WTC11 (cell line): ENCODE results near the gene CACNA1B. TPM values are rescaled to one million over a fixed set of nuclear protein-coding genes. Genes with fewer than 3 reads are reported as not detected.

Experiments
- ATAC-seq: fragments of 200-7000 bp; cut with Tn5 transposase; 2 replicates; pipeline ENCODE4 v1.10.0; 2021; ENCODE audit warnings: mild to moderate bottlenecking, moderate library complexity
- CTCF ChIA-PET: fragments of 300-600 bp; sonication (Branson Sonifier 250); formaldehyde crosslinking; loops from one replicate; lab custom pipeline; 2021; ENCODE audit warnings: antibody characterized with exemption; lab: Charles Lee
- POLR2A ChIA-PET: fragments of 350-600 bp; sonication (Branson Sonifier 250); formaldehyde crosslinking; loops from one replicate; lab custom pipeline; 2021; ENCODE audit warnings: antibody characterized with exemption; lab: Charles Lee
- DNase-seq: peaks from one replicate; pipeline ENCODE4 v3.0.0; 2021; ENCODE audit warnings: low spot score
- H3K27ac Mint-ChIP-seq: 2 replicates; pipeline ENCODE4 v1.8.0; 2021; ENCODE audit warnings: mixed read lengths
- H3K27me3 Mint-ChIP-seq: 2 replicates; pipeline ENCODE4 v1.8.0; 2021; ENCODE audit warnings: low read depth, mild to moderate bottlenecking, moderate library complexity, mixed read lengths
- H3K36me3 Mint-ChIP-seq: 2 replicates; pipeline ENCODE4 v1.8.0; 2021; ENCODE audit warnings: mixed read lengths
- H3K4me1 Mint-ChIP-seq: 2 replicates; pipeline ENCODE4 v1.8.0; 2022; ENCODE audit warnings: mixed read lengths
- H3K4me3 Mint-ChIP-seq: 2 replicates; pipeline ENCODE4 v1.8.0; 2021; ENCODE audit warnings: mild to moderate bottlenecking, moderate library complexity, mixed read lengths
- H3K9me3 Mint-ChIP-seq: 2 replicates; pipeline ENCODE4 v1.8.0; 2021; ENCODE audit warnings: mixed read lengths
- AFF4 ChIP-seq: sonication (generic); formaldehyde crosslinking; IDR thresholded peaks from 2 replicates; pipeline ENCODE4 v1.8.1; 2023; ENCODE audit warnings: mild to moderate bottlenecking, missing genetic modification reagents, borderline replicate concordance
- ATF1 ChIP-seq: sonication (generic); formaldehyde crosslinking; IDR thresholded peaks from 2 replicates; pipeline ENCODE4 v1.8.1; 2023; ENCODE audit warnings: mild to moderate bottlenecking, moderate library complexity, missing genetic modification reagents
- CREB1 ChIP-seq: sonication (generic); formaldehyde crosslinking; IDR thresholded peaks from 2 replicates; pipeline ENCODE4 v1.8.0; 2023; ENCODE audit warnings: mild to moderate bottlenecking, missing genetic modification reagents
- CTCF ChIP-seq: fragments of 200-600 bp; IDR thresholded peaks from 2 replicates; pipeline ENCODE4 v1.8.0; 2022; ENCODE audit warnings: antibody characterized with exemption
- ETV6 ChIP-seq: sonication (generic); formaldehyde crosslinking; IDR thresholded peaks from 2 replicates; pipeline ENCODE4 v1.8.1; 2022; ENCODE audit warnings: mild to moderate bottlenecking, missing genetic modification reagents
- FOXP4 ChIP-seq: sonication (generic); formaldehyde crosslinking; IDR thresholded peaks from 2 replicates; pipeline ENCODE4 v1.8.0; 2022; ENCODE audit warnings: mild to moderate bottlenecking, missing genetic modification reagents
- GTF2I ChIP-seq: fragments of 250-450 bp; sonication (Bioruptor Pico); conservative IDR thresholded peaks from 2 replicates; pipeline ENCODE4 v1.4.0; 2021; ENCODE audit warnings: mild to moderate bottlenecking
- HMGA2 ChIP-seq: fragments of 250-450 bp; sonication (Bioruptor Pico); IDR thresholded peaks from 2 replicates; pipeline ENCODE4 v1.4.0; 2021; ENCODE audit warnings: mild to moderate bottlenecking, moderate library complexity
- KAT7 ChIP-seq: sonication (generic); formaldehyde crosslinking; IDR thresholded peaks from 2 replicates; pipeline ENCODE4 v1.8.1; 2023; ENCODE audit warnings: missing genetic modification reagents, mild to moderate bottlenecking, borderline replicate concordance
- MYBL2 ChIP-seq: sonication (generic); formaldehyde crosslinking; IDR thresholded peaks from 2 replicates; pipeline ENCODE4 v1.8.1; 2023; ENCODE audit warnings: mild to moderate bottlenecking, moderate library complexity, missing genetic modification reagents
- NFE2L1 ChIP-seq: sonication (generic); formaldehyde crosslinking; IDR thresholded peaks from 2 replicates; pipeline ENCODE4 v1.8.1; 2023; ENCODE audit warnings: missing genetic modification reagents
- NR1H2 ChIP-seq: sonication (generic); formaldehyde crosslinking; IDR thresholded peaks from 2 replicates; pipeline ENCODE4 v1.9.0; 2021; ENCODE audit warnings: mild to moderate bottlenecking, moderate library complexity, missing genetic modification reagents
- PREB ChIP-seq: sonication (generic); formaldehyde crosslinking; IDR thresholded peaks from 2 replicates; pipeline ENCODE4 v1.8.1; 2022; ENCODE audit warnings: mild to moderate bottlenecking, missing genetic modification reagents, moderate library complexity, borderline replicate concordance
- RELA ChIP-seq: sonication (generic); formaldehyde crosslinking; IDR thresholded peaks from 2 replicates; pipeline ENCODE4 v1.8.1; 2022; ENCODE audit warnings: missing genetic modification reagents, mild to moderate bottlenecking, borderline replicate concordance
- TCF7 ChIP-seq: sonication (generic); formaldehyde crosslinking; IDR thresholded peaks from 2 replicates; pipeline ENCODE4 v1.8.0; 2022; ENCODE audit warnings: mild to moderate bottlenecking, low read depth, missing genetic modification reagents, moderate library complexity
- ZMAT4 ChIP-seq: fragments of 250-450 bp; sonication (Bioruptor Pico); IDR thresholded peaks from 2 replicates; pipeline ENCODE4 v1.9.0; 2021; ENCODE audit warnings: mild to moderate bottlenecking
- ZNF121 ChIP-seq: sonication (generic); formaldehyde crosslinking; IDR thresholded peaks from 2 replicates; pipeline ENCODE4 v1.8.0; 2023; ENCODE audit warnings: missing genetic modification reagents
- ZNF671 ChIP-seq: fragments of 250-450 bp; sonication (Bioruptor Pico); IDR thresholded peaks from 2 replicates; pipeline ENCODE4 v1.8.0; 2021; ENCODE audit warnings: mild to moderate bottlenecking
- total RNA-seq: library from RNA; stranded (reverse); gene quantifications from 3 replicates; pipeline ENCODE4 v1.2.3, GENCODE V29; 2021

CACNA1B gene
- total RNA-seq, 1 experiment from 2014 or later: 8.4 TPM

- Mint-ChIP-seq H3K27me3 (peaks cover 9% of the 10 kb centered on the region), H3K4me3 (no peak overlapping the region), H3K4me1 (no peaks in the 10 kb centered on the region), H3K36me3 (0 out of 2 replicates have a peak, but pooled peaks cover 8% of the 10 kb centered on the region), H3K9me3 (no peaks in the 10 kb centered on the region), H3K27ac (no peak overlapping the region)
- no peak for ATAC-seq
- DNase-seq: no peak
- ChIA-PET POLR2A (no interaction called here), CTCF (interaction anchor here (0.8 kb wide), 1 partner anchor 370 kb away, joined by 3 read pairs; no protein-coding TSS in a partner anchor)
- no peak for TF ChIP-seq AFF4 (CRISPR knock-in tag)
- no peak for TF ChIP-seq NFE2L1 (CRISPR knock-in tag)
- TF ChIP-seq FOXP4 (CRISPR knock-in tag): no peak
- TF ChIP-seq PREB (CRISPR knock-in tag): no peak
Observed at GRCh38 chr9:137880976-137881530, 3.5 kb downstream of the CACNA1B start.

- DNase-seq (no peak), ATAC-seq (no peak)
- peaks cover 2% of the 10 kb centered on the region for H3K27me3 Mint-ChIP-seq
- peaks cover 11% of the 10 kb centered on the region; the same call in 1 of the 2 replicates for H3K36me3 Mint-ChIP-seq
- no peaks in the 10 kb centered on the region for H3K4me1 Mint-ChIP-seq
- ChIA-PET POLR2A (no interaction called here), CTCF (interaction anchor here (0.8 kb wide), 1 partner anchor 371 kb away, joined by 3 read pairs; no protein-coding TSS in a partner anchor)
- H3K9me3 Mint-ChIP-seq: no peaks in the 10 kb centered on the region
- H3K4me3 Mint-ChIP-seq: no peak overlapping the region
- no peak overlapping the region for H3K27ac Mint-ChIP-seq
- TF ChIP-seq NFE2L1 (CRISPR knock-in tag): no peak
- no peak for TF ChIP-seq ZNF121 (CRISPR knock-in tag)
- TF ChIP-seq CTCF: no peak
- no peak for TF ChIP-seq HMGA2
- no peak for TF ChIP-seq ATF1
- no peak for TF ChIP-seq TCF7 (CRISPR knock-in tag)
- TF ChIP-seq ETV6 (CRISPR knock-in tag): no peak
- no peak for TF ChIP-seq KAT7 (CRISPR knock-in tag)
- TF ChIP-seq ZMAT4 (CRISPR knock-in tag): no peak
- TF ChIP-seq AFF4 (CRISPR knock-in tag): no peak
- no peak for TF ChIP-seq GTF2I
- TF ChIP-seq NR1H2 (CRISPR knock-in tag): no peak
- TF ChIP-seq CREB1: no peak
- no peak for TF ChIP-seq ZNF671 (CRISPR knock-in tag)
- TF ChIP-seq MYBL2: no peak
- no peak for TF ChIP-seq RELA (CRISPR knock-in tag)
Observed at GRCh38 chr9:137881591-137882505, 4.3 kb downstream of the CACNA1B start.
